HCT116 (cell line): ENCODE results near the gene SMARCA4. TPM values are rescaled to one million over a fixed set of nuclear protein-coding genes. Genes with fewer than 3 reads are reported as not detected.

Experiments
- ATAC-seq: fragments of 200-7000 bp; cut with Tn5 transposase; 2 replicates; pipeline ENCODE4 v1.9.1; 2020; ENCODE audit warnings: mild to moderate bottlenecking, moderate library complexity
- BruUV-seq: library from RNA; stranded (reverse); fragments of 400-500 nt; replicated peaks from 2 replicates; lab custom pipeline; 2021; lab: Mats Ljungman, UMichigan
- CTCF ChIA-PET: fragments of 300-600 bp; sonication (Branson Sonifier 250); formaldehyde crosslinking; loops from one replicate; lab custom pipeline; 2021; ENCODE audit warnings: antibody characterized with exemption; lab: Charles Lee
- POLR2A ChIA-PET: fragments of 300-600, 350-600 bp; sonication (Branson Sonifier 250); formaldehyde crosslinking; loops from one replicate; lab custom pipeline; 2021; ENCODE audit warnings: antibody characterized with exemption; lab: Charles Lee
- RAD21 ChIA-PET, 2 experiments: fragments of 300-600 bp; sonication (Branson Sonifier 250); formaldehyde crosslinking; loops; one replicate each; lab custom pipeline; 2023; ENCODE audit warnings: low total read pairs in 2 of 2; ENCODE audit not compliant: uncharacterized antibody in 2 of 2, unreplicated experiment in 2 of 2, low non-redundant PET in 1 of 2; lab: Charles Lee
- DNase-seq: peaks from one replicate; pipeline ENCODE4 v3.0.0-alpha.2; 2010; ENCODE audit warnings: low read depth, low spot score
- H2AFZ ChIP-seq: fragments of 200-600 bp; shearing (Covaris generic), sonication (generic); 2 replicates; pipeline ENCODE4 v1.6.1; 2017; ENCODE audit warnings: low read depth, mixed run types, mixed read lengths, antibody characterized with exemption, low read length; ENCODE audit not compliant: poor library complexity, severe bottlenecking
- H3K27ac ChIP-seq: 2 replicates; pipeline ENCODE4 v1.5.1; 2012; ENCODE audit warnings: low read depth, low read length
- H3K27me3 ChIP-seq: fragments of 200-600 bp; sonication (generic); 2 replicates; pipeline ENCODE4 v1.6.1; 2016; ENCODE audit warnings: mixed run types, low read length, mixed read lengths; ENCODE audit not compliant: insufficient read depth
- H3K36me3 ChIP-seq, 2 experiments: fragments of 200-500 bp in 1 of 2; fragments of 200-600 bp in 1 of 2; sonication (Bioruptor generic) in 1 of 2; sonication (generic) in 1 of 2; 2 replicates each; pipeline versions ENCODE4 v1.5.1 to v1.6.1; 2014 to 2016; ENCODE audit warnings: low read length in 2 of 2, inconsistent platforms in 1 of 2, mixed read lengths in 1 of 2, mixed run types in 1 of 2; ENCODE audit not compliant: insufficient read depth in 2 of 2, control insufficient read depth in 1 of 2
- H3K4me1 ChIP-seq, 2 experiments: fragments of 200-600 bp in 1 of 2; sonication (generic) in 1 of 2; 2 replicates each; pipeline versions ENCODE4 v1.5.1 to v1.6.1; 2012 to 2017; ENCODE audit warnings: low read length in 2 of 2, inconsistent platforms in 1 of 2, mild to moderate bottlenecking in 1 of 2, mixed read lengths in 1 of 2, mixed run types in 1 of 2, moderate library complexity in 1 of 2; ENCODE audit not compliant: insufficient read depth in 2 of 2, control insufficient read depth in 1 of 2
- H3K4me2 ChIP-seq: fragments of 200-600 bp; sonication (generic); 2 replicates; pipeline ENCODE4 v1.6.1; 2017; ENCODE audit warnings: mixed run types, low read length, mixed read lengths
- H3K4me3 ChIP-seq, 2 experiments: fragments of 200-600 bp in 1 of 2; sonication (generic) in 1 of 2; replicated peaks in 1 of 2; 2 replicates each; pipeline ENCODE4 v1.5.1; 2011 to 2016; ENCODE audit warnings: low read length in 2 of 2, control low read depth in 1 of 2, low read depth in 1 of 2, mild to moderate bottlenecking in 1 of 2, mixed read lengths in 1 of 2, mixed run types in 1 of 2
- H3K79me2 ChIP-seq: fragments of 200-600 bp; sonication (generic); 2 replicates; pipeline ENCODE4 v1.6.1; 2017; ENCODE audit warnings: mild to moderate bottlenecking, mixed run types, low read length, moderate library complexity, mixed read lengths; ENCODE audit not compliant: insufficient read depth
- H3K9ac ChIP-seq: fragments of 200-600 bp; sonication (generic); 2 replicates; pipeline ENCODE4 v1.6.1; 2016; ENCODE audit warnings: low read length, mixed read lengths
- H3K9me2 ChIP-seq: fragments of 200-600 bp; sonication (generic), shearing (Covaris generic); 2 replicates; pipeline ENCODE4 v1.6.1; 2017; ENCODE audit warnings: mixed run types, mild to moderate bottlenecking, moderate library complexity; ENCODE audit not compliant: insufficient read depth
- H3K9me3 ChIP-seq, 2 experiments: fragments of 200-500 bp in 1 of 2; fragments of 200-600 bp in 1 of 2; sonication (Bioruptor generic) in 1 of 2; sonication (generic) in 1 of 2; 2 replicates each; pipeline ENCODE4 v1.6.1; 2014 to 2017; ENCODE audit warnings: low read length in 2 of 2, mixed read lengths in 2 of 2, inconsistent platforms in 1 of 2, low read depth in 1 of 2, mild to moderate bottlenecking in 1 of 2, mixed run types in 1 of 2, moderate library complexity in 1 of 2; ENCODE audit not compliant: control insufficient read depth in 1 of 2, insufficient read depth in 1 of 2
- H4K20me1 ChIP-seq: fragments of 200-600 bp; sonication (generic), shearing (Covaris generic); 2 replicates; pipeline ENCODE4 v1.6.1; 2017; ENCODE audit warnings: mixed run types, mild to moderate bottlenecking, moderate library complexity; ENCODE audit not compliant: insufficient read depth
- CBX3 ChIP-seq: IDR thresholded peaks from 2 replicates; pipeline ENCODE4 v1.6.1; 2012; ENCODE audit warnings: low read depth
- FOSL1 ChIP-seq: IDR thresholded peaks from 2 replicates; pipeline ENCODE4 v1.6.1; 2012; ENCODE audit warnings: low read depth
- JUND ChIP-seq: IDR thresholded peaks from 2 replicates; pipeline ENCODE4 v1.6.1; 2012
- POLR2AphosphoS5 ChIP-seq: IDR thresholded peaks from 2 replicates; pipeline ENCODE4 v1.6.1; 2011; ENCODE audit warnings: mild to moderate bottlenecking, low read depth, low read length, moderate library complexity
- SRF ChIP-seq: IDR thresholded peaks from 2 replicates; pipeline ENCODE4 v1.6.1; 2012; ENCODE audit warnings: low read depth
- YY1 ChIP-seq: IDR thresholded peaks from 2 replicates; pipeline ENCODE4 v1.6.1; 2011; ENCODE audit warnings: low read length, low read depth, moderate library complexity, mild to moderate bottlenecking; ENCODE audit not compliant: insufficient replicate concordance; ENCODE audit errors: extremely low read depth
- ZNF274 ChIP-seq: fragments of 200-500 bp; sonication (Bioruptor generic); IDR thresholded peaks from 2 replicates; pipeline ENCODE4 v1.6.1; 2014; ENCODE audit warnings: mild to moderate bottlenecking, low read depth, low read length, inconsistent platforms
- intact Hi-C: fragments of 100-400 bp; cut with micrococcal nuclease; formaldehyde crosslinking; loops from 2 replicates; pipeline ENCODE4 v1.10.0; 2022
- total RNA-seq: library from RNA; stranded (reverse); gene quantifications from one replicate; pipeline ENCODE4 v1.2.1, GENCODE V29; 2021; ENCODE audit not compliant: unreplicated experiment
- TF ChIP-seq, protein P1 (sequence below): IDR thresholded peaks from 2 replicates; pipeline ENCODE4 v1.6.1; 2011; ENCODE audit warnings: mild to moderate bottlenecking, low read length, moderate library complexity; ENCODE audit not compliant: insufficient replicate concordance; ENCODE audit errors: extremely low read depth

Gene SMARCA4
- total RNA-seq, 1 experiment from 2014 or later, result 116 TPM

DNA sequence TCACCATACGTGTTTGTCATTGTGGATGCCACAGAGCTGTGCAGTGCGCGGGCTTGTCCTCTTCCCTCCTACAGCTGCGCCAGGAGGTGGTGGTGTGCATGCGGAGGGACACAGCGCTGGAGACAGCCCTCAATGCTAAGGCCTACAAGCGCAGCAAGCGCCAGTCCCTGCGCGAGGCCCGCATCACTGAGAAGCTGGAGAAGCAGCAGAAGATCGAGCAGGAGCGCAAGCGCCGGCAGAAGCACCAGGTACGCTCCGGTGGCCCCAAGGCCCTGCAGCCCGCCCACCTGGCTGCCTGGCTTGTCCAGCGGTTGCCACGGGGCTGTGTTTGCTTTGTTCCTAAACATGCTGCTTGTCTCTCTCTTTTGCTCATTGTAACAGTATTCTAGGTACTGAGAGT is 30.2 kb downstream of the SMARCA4 start:
- Histone ChIP-seq H4K20me1 (no peaks in the 10 kb centered on the region), H3K27ac (no peak overlapping the region), H3K27me3 (no peaks in the 10 kb centered on the region), H2AFZ (no peak overlapping the region), H3K36me3 (peaks cover 38% of the 10 kb centered on the region in 2 experiments; a peak in 3 of 4 replicates), H3K9ac (no peak overlapping the region), H3K4me1 (no peaks in the 10 kb centered on the region), H3K9me2 (no peaks in the 10 kb centered on the region), H3K9me3 (no peaks in the 10 kb centered on the region)
- DNase-seq, result no peak
- ChIA-PET POLR2A (no interaction called here), CTCF (no interaction called here)
- BruUV-seq, result no TSS peak
- ATAC-seq, result no peak
- TF ChIP-seq FOSL1, result no peak
- no peak for TF ChIP-seq SRF
- TF ChIP-seq ZNF274, result no peak
- TF ChIP-seq, protein P1, sequence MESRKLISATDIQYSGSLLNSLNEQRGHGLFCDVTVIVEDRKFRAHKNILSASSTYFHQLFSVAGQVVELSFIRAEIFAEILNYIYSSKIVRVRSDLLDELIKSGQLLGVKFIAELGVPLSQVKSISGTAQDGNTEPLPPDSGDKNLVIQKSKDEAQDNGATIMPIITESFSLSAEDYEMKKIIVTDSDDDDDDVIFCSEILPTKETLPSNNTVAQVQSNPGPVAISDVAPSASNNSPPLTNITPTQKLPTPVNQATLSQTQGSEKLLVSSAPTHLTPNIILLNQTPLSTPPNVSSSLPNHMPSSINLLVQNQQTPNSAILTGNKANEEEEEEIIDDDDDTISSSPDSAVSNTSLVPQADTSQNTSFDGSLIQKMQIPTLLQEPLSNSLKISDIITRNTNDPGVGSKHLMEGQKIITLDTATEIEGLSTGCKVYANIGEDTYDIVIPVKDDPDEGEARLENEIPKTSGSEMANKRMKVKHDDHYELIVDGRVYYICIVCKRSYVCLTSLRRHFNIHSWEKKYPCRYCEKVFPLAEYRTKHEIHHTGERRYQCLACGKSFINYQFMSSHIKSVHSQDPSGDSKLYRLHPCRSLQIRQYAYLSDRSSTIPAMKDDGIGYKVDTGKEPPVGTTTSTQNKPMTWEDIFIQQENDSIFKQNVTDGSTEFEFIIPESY, result no peak
- no peak for TF ChIP-seq POLR2AphosphoS5
- TF ChIP-seq CBX3, result no peak
- no peak for TF ChIP-seq JUND
- TF ChIP-seq YY1, result no peak
- TF ChIP-seq, all 23 proteins: peak for 0
- Histone ChIP-seq H3K79me2 (peaks cover 18% of the 10 kb centered on the region; the same call in 1 of the 2 replicates), H3K4me2 (no peak overlapping the region), H3K4me3 (no peak overlapping the region)
- RAD21 ChIA-PET, result no interaction called here
- intact Hi-C loops, result no loop called here
